SU-DHL-6 (cell line): ENCODE measurements around the gene FBXO44.

Source experiments
- H2AFZ ChIP-seq: fragments of 200-600 bp; sonication (generic); 2 replicates; pipeline ENCODE4 v1.6.1; 2014; ENCODE audit warnings: low read depth, mild to moderate bottlenecking, moderate library complexity, mixed read lengths, antibody characterized with exemption, low read length; ENCODE audit not compliant: severe bottlenecking
- H3F3A ChIP-seq: fragments of 200-600 bp; shearing (Covaris generic); 2 replicates; pipeline ENCODE4 v1.6.0; 2016; ENCODE audit warnings: antibody characterized with exemption, mild to moderate bottlenecking; ENCODE audit not compliant: insufficient read depth
- H3K27ac ChIP-seq: fragments of 200-600 bp; sonication (generic); 2 replicates; pipeline ENCODE4 v1.5.1; 2016; ENCODE audit warnings: low read depth, mild to moderate bottlenecking, low read length, moderate library complexity, mixed read lengths
- H3K27me3 ChIP-seq: fragments of 200-600 bp; sonication (generic), shearing (Covaris generic); 2 replicates; pipeline ENCODE4 v1.6.0; 2014; ENCODE audit warnings: mild to moderate bottlenecking, low read length
- H3K36me3 ChIP-seq: fragments of 200-600 bp; sonication (generic); 2 replicates; pipeline ENCODE4 v1.6.1; 2014; ENCODE audit warnings: mild to moderate bottlenecking, low read length, mixed read lengths
- H3K4me2 ChIP-seq: fragments of 300-600, 200-600 bp; shearing (Covaris generic), sonication (generic); 2 replicates; pipeline ENCODE4 v1.6.0; 2014; ENCODE audit warnings: low read length, low read depth, mild to moderate bottlenecking; ENCODE audit not compliant: poor library complexity, severe bottlenecking
- H3K4me3 ChIP-seq: fragments of 200-600 bp; sonication (generic); 2 replicates; pipeline ENCODE4 v1.5.1; 2014; ENCODE audit warnings: antibody characterized with exemption, low read length, mild to moderate bottlenecking, mixed read lengths; ENCODE audit not compliant: insufficient read depth, poor library complexity, severe bottlenecking
- H3K79me2 ChIP-seq: fragments of 200-600 bp; sonication (generic); 2 replicates; pipeline ENCODE4 v1.6.1; 2014; ENCODE audit warnings: mild to moderate bottlenecking, low read length, moderate library complexity; ENCODE audit not compliant: insufficient read depth
- H3K9ac ChIP-seq: fragments of 200-600 bp; sonication (generic); 2 replicates; pipeline ENCODE4 v1.7.0; 2014; ENCODE audit warnings: mild to moderate bottlenecking, low read length
- H3K9me2 ChIP-seq: fragments of 200-600 bp; sonication (generic); replicated peaks from 2 replicates; pipeline ENCODE4 v1.6.1; 2014; ENCODE audit warnings: low read length; ENCODE audit not compliant: insufficient read depth
- H3K9me3 ChIP-seq: fragments of 200-600 bp; sonication (generic); 2 replicates; pipeline ENCODE4 v1.6.1; 2014; ENCODE audit warnings: low read length, mixed read lengths; ENCODE audit not compliant: insufficient read depth
- H4K20me1 ChIP-seq: fragments of 200-600 bp; sonication (generic); 2 replicates; pipeline ENCODE4 v1.6.1; 2014; ENCODE audit warnings: low read depth, mild to moderate bottlenecking, antibody characterized with exemption, low read length, moderate library complexity, mixed read lengths
- EZH2phosphoT487 ChIP-seq: fragments of 200-600 bp; sonication (generic), shearing (Covaris generic); conservative IDR thresholded peaks from 2 replicates; pipeline ENCODE4 v1.6.1; 2018; ENCODE audit warnings: mild to moderate bottlenecking, antibody characterized with exemption, low read length, moderate library complexity, mixed read lengths
- TF ChIP-seq, protein P1 (sequence below): fragments of 200-600 bp; sonication (generic); IDR thresholded peaks from one replicate; pipeline ENCODE4 v1.5.1; 2017; ENCODE audit warnings: antibody characterized with exemption, mild to moderate bottlenecking, low read length, moderate library complexity; ENCODE audit not compliant: insufficient read depth, poor library complexity, severe bottlenecking

FBXO44 gene

DNA sequence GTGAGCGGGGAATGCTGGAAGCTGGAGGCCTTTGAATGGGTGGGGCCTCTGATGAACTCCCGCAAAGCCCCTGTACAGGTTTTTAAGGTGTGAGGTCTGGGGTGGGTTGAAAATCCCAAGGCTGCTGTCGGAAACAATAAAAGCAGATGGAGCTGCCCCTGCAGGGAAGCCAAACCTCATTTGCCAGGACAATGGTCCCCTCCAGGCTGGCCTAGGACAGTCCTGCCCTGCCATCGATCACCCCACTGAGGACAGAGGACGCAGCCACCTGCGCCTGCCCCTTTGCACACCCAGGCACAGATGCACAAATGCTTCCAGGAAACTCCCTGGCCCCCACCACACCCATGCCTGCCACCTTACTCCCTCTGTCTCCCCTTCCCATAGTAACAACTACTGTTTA, 41.2 kb downstream of the FBXO44 start:
- H3K27ac ChIP-seq: no peak overlapping the region
- H3K9ac ChIP-seq: no peak overlapping the region
- no peaks in the 10 kb centered on the region for H4K20me1 ChIP-seq
- H3K9me3 ChIP-seq: no peaks in the 10 kb centered on the region
- no peaks in the 10 kb centered on the region for H3K9me2 ChIP-seq
- H3K4me3 ChIP-seq: no peak overlapping the region
- H3K79me2 ChIP-seq: no peaks in the 10 kb centered on the region
- H3K36me3 ChIP-seq: no peaks in the 10 kb centered on the region
- no peaks in the 10 kb centered on the region for H3F3A ChIP-seq
- no peak overlapping the region for H2AFZ ChIP-seq
- no peak overlapping the region for H3K4me2 ChIP-seq
- no peaks in the 10 kb centered on the region for H3K27me3 ChIP-seq
- TF ChIP-seq EZH2phosphoT487: no peak
- TF ChIP-seq, protein P1, sequence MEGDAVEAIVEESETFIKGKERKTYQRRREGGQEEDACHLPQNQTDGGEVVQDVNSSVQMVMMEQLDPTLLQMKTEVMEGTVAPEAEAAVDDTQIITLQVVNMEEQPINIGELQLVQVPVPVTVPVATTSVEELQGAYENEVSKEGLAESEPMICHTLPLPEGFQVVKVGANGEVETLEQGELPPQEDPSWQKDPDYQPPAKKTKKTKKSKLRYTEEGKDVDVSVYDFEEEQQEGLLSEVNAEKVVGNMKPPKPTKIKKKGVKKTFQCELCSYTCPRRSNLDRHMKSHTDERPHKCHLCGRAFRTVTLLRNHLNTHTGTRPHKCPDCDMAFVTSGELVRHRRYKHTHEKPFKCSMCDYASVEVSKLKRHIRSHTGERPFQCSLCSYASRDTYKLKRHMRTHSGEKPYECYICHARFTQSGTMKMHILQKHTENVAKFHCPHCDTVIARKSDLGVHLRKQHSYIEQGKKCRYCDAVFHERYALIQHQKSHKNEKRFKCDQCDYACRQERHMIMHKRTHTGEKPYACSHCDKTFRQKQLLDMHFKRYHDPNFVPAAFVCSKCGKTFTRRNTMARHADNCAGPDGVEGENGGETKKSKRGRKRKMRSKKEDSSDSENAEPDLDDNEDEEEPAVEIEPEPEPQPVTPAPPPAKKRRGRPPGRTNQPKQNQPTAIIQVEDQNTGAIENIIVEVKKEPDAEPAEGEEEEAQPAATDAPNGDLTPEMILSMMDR: no peak

DNA sequence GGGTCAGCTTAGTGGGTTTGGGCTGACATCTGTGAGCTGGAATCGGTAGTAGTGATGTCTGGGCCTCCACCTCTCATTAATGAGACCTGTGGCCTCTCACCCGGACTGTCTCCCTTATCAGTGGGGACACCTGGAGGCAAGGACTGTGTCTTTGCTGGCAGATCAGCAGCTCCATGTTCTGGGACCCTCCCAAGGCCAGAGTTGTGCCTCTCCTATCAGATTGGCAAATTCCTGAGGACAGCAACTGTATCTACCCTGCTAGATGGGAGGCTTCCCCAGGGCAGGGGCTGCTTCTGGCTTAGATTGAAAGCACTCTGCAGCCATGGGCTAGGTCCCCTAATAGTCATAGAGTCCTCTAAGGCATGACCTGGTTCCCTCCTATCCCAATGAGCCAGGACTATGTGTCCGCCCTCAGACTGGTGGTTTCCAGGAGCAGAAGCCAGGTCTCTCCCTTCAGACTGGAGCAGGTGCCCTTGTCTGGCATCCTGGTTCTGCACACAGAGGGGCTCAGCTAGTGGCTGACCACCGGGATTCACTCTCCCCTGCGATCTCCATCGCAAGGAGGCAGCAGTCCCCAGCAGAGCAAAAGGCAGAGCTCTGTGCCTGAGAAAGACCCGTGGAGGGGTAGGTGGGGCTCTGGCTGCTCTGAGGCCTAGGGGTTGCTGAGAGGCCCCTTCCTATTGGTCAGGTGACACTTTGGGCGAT, 42.7 kb downstream of the FBXO44 start:
- no peak overlapping the region for H3K4me2 ChIP-seq
- no peaks in the 10 kb centered on the region for H3K9me2 ChIP-seq
- H3K4me3 ChIP-seq: no peak overlapping the region
- no peaks in the 10 kb centered on the region for H3K36me3 ChIP-seq
- H3K79me2 ChIP-seq: no peaks in the 10 kb centered on the region
- H4K20me1 ChIP-seq: no peaks in the 10 kb centered on the region
- no peaks in the 10 kb centered on the region for H3K27me3 ChIP-seq
- H3F3A ChIP-seq: no peaks in the 10 kb centered on the region
- no peak overlapping the region for H3K9ac ChIP-seq
- H2AFZ ChIP-seq: no peak overlapping the region
- no peak for TF ChIP-seq EZH2phosphoT487
- TF ChIP-seq, protein P1: no peak
- no peaks in the 10 kb centered on the region for H3K9me3 ChIP-seq
- no peak overlapping the region for H3K27ac ChIP-seq

DNA sequence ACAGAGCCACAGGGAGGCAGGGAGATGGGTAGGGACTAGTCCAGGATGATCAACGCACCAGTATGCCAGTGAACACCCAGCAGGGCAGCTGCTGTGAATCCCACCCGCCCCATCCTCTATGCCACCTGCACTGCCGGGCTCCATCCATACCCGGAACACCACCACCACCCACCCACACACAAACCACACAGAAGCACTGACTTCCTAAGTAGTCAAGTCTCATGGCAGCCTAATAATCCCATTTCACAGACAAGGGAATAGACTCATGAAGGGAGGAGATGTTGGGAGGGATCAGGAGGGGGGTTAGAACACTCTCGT, 43.2 kb downstream of the FBXO44 start:
- Histone ChIP-seq H3K9ac (no peak overlapping the region), H4K20me1 (no peaks in the 10 kb centered on the region), H3K27ac (no peak overlapping the region), H3K9me2 (no peaks in the 10 kb centered on the region), H3K4me3 (no peak overlapping the region), H3K4me2 (no peak overlapping the region), H3K79me2 (no peaks in the 10 kb centered on the region), H3K9me3 (no peaks in the 10 kb centered on the region), H3K36me3 (no peaks in the 10 kb centered on the region), H3F3A (no peaks in the 10 kb centered on the region), H3K27me3 (no peaks in the 10 kb centered on the region), H2AFZ (no peak overlapping the region)
- TF ChIP-seq, protein P1: no peak
- TF ChIP-seq EZH2phosphoT487: no peak
